H54 (cell line): ENCODE data around the gene ATN1.

Source experiments
- DNase-seq: peaks from one replicate; pipeline ENCODE4 v3.0.0; 2011; ENCODE audit warnings: low spot score, mixed read lengths; ENCODE audit not compliant: insufficient read length
- FAIRE-seq: peaks from 3 replicates; lab custom pipeline; 2011; peaks lifted over from hg19 to GRCh38; lab: Jason Lieb, UNC
- POLR2A ChIP-seq: IDR thresholded peaks from 2 replicates; pipeline ENCODE4 v1.6.1; 2011; ENCODE audit warnings: low read depth, mild to moderate bottlenecking, low read length

The ATN1 gene

GRCh38 chr12:6982532-6982931 lies 54.8 kb downstream of the ATN1 start:
- DNase-seq (no peak), FAIRE-seq (no peak)
- no peak for TF ChIP-seq POLR2A

DNA sequence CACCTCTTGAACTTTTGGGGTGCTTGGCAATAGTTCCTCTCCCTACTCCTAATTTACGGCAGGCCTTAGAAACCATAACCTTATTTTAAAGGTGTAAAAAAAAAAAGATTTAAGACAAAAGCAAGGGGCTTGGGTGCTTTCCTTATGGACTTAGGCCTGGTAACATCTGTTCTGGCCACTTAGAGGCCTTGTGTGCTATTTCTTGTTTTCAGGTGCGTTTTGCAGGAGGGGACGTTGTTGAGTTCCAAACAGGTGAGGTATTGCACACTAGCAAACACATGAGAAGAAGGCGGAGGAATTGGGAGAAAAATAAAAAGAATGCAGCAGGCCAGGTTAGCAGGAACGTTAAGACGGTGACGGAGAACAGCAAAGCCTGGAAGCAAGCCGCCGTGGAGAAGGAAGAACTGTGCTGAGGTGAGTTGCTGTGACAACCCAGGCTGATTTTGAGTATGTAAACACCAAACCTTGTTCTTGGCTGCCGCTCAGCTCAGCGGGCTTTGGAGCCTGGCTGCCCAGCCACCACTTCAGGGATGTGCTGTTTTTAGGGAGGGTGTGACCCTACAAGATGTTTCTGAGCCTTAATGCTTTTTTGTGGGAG lies 60.3 kb downstream of the ATN1 start:
- DNase-seq (no peak), FAIRE-seq (no peak)
- no peak for TF ChIP-seq POLR2A
